HG03280 (cell line): Measurements from ENCODE around the gene NAV2.
"Not testable (repeated sequence)": the region's sequence is repeated elsewhere in the genome, so short reads cannot be mapped to it uniquely, and the experiment has no call there.

Experiments
- ATAC-seq: cut with Tn5 transposase; IDR thresholded peaks from one replicate; pipeline ENCODE4 v1.9.1; 2021; ENCODE audit warnings: mild to moderate bottlenecking, moderate library complexity; ENCODE audit not compliant: unreplicated experiment

NAV2 gene

DNA sequence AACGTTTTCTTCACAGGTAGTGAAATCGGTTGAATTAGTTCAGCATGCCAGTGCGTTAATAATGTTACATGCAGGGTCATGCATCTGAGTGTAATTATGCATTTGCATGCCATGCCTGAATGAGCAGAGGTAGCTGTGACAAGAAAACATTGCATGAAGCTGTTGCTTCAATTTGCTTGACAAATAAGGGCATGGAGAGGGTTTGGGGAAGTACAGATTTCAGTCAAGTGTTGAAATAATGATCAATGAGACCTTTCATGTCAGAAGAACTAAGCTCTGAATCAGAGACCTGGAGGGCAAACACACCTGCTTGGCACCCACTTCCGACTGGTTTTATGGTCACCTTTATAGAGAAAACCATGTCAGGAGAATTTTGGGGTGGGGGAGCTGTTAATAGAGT is 226.2 kb downstream of the NAV2 start:
- ATAC-seq = no peak

DNA sequence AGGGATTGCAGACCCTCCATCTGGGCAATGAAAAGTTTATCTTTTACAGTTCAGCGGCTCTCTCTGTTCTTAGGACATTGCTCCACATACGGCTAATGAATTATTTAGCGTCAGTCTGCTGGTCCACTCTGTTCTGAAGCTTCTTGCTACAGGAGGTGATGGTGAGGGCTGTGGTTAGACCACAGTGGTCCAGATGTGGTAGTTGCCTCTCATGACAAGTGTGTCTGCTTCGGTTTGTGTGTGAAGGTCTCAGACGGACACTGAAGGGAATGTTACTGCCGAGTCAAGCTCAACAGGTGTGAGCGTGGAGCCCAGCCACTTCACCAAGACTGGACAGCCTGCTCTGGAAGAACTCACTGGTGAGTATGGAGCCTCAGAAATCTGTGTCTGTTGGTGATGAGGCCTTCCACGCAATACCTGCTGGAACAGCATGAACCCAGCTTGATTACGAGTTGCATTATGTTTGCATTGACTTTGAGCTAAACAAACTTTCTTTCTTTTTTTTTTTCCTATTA is 226.8 kb downstream of the NAV2 start:
- ATAC-seq = no peak

DNA sequence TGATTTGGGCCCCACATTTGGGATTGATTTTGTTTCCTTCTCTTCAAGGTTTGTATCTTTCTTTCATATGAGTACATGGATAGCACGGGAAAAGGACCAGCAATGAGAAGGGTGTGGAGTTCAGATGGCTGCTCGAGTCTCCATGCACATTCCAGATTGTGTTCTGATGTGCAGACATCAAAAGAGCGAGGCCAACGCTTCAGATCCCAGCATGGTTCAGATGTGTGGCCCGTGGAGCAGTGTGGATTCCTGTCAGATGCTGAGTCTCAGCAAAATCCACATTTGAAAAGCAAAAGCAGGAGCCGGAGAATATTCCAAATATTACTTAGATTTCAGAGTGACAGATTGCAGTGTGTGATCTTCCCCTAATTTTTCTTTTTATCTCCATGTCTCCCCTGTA is 228.2 kb downstream of the NAV2 start:
- ATAC-seq = no peak

DNA sequence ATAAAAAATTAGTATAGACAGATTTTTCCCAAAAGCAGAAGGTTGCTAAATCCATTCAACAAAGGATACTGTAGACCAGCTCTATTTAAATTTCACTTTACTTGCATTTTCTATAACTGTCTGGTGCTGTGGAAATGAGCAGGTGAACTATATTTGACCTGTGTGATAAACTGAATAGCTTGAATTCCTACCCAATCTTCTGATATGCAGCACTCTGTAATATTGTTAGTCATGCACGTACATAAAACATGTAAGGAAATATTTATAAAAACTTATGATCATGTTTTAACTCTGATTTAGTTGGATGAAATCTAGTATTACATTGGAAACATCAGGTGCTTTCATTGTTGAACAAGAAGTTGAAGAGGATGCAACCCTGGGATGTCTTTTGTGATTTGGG is 234.0 kb downstream of the NAV2 start:
- ATAC-seq = no peak

DNA sequence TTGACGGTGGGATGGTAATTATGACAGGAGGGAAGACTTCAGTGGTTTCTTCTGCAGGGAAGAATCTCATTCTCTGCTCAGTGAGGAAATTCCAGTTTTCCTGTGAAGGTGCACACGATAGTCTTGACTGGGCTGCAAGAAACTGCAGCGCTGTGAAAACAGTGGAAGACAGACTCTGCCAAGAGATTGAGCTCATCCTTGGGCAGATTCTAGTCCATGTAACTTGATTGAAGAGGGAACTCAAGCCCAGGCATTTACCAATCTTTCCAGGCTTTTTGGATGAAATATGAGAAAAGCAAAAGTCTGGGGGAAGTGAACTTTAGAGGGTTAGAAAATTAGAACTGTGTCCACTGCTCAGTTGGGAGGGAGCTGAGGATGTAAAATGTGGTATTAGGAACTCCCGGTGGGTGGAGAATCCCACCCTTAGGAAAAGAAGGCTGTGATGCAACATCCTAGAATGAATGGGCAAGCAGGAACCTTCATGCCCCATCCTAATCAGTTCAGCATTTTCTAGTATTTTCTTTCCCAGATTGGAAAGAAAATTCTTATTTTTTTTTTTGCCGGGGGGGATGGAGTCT is 235.0 kb downstream of the NAV2 start:
- ATAC-seq = no peak

DNA sequence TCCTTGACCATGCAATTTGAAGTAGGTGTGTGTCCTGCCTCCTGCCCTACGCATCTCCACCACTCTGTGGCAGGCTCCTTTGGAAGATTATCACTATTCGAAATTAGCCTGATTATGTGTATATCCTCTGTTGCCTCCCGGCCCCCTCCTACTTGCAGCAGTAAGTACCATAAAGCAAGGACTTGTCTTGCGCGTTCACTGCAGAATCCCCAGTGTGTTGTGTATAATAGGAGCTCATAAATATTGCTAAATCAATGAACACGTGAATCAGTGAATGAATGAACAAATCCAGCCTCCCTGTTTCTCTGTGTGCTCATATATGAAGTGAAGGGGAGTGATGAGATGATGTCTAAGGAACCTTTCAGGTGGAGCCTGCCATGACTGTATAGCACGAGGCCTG is 237.0 kb downstream of the NAV2 start:
- no peak for ATAC-seq

DNA sequence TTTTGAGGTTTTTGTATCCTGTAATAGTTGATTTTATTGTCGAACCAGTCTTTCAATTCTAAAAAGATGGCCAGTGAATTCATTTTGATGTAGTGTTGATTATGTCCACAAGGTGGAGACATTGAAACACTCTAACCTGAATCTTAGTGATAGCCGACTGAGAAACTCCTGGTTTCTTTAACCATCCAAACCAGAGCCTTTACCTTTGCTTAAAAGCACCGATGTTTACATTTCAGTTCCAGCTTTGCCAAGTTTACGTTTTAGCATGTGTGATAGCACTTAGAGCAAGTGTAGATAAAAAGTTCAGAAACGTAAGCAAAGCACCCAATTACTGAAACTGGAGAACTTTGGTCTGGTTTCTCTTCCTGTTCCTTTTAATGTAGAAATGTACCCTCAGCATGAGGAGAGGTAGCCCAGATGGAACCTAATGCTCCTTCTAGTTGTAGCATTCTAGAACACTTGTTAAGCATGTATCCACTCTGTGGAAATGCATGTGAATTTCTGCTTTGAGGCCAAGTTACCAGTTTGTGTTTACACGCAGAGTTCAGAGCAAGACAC is 239.0 kb downstream of the NAV2 start:
- peak; percentile 84 for ATAC-seq

DNA sequence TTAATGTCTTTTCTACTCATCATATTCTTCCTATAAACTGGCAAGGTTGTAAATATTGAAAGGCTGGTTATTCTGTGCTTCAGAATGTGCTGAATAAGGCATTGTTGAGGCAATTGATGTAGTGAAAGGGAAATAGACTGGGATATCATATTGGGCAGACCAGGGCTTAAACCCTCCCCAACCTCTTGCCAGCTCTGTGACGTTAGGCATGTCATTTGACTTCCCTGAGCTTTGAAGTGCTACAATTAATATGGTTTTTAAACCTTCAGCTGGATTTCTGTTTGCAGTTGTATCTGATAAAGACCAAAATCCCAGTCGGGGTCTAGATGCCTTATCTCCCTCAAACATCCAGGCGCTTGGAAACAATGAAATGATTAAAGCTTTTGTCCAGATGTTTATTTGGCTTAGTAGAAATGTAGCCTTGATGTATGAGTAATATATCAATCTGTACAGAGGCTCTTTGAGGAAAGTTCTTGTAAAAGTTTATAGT is 239.5 kb downstream of the NAV2 start:
- no peak for ATAC-seq

DNA sequence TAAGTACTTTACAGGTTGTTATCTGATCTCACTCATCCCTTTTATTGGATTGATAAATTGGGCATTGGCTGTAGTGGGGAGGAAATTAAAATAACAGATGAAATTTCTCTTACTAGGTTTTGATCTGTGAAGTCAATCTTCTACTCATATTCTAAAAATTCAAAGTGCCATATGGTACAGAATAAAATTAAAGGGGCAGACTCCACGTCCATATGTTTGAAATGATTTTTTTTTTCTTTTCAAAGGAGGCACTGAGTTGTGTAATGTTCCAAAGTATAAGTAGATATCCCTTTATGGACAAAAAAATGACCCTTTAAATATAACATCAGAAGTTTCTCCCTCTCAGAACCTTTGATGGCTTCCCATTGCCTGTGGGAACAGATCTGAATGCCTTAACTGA is 240.3 kb downstream of the NAV2 start:
- no peak for ATAC-seq

DNA sequence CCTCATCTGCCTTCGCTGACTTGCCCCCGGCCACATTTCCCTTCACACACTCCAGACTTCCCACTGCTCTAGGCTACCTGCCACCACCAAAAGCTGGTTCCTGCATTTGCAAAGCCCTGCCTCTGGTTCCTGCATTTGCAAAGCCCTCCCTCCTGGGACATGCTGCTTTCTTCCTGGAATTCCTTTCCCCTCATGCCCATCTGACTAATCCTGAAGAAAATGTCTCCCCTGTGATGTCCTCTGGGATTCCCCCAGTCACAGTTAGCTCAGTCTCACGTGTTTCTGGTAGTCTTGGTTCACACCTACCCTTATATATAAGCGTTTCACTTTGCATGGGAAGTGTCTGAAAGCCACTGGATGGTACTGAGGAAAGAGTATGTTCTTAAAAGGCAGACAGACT is 240.7 kb downstream of the NAV2 start:
- ATAC-seq = no peak

DNA sequence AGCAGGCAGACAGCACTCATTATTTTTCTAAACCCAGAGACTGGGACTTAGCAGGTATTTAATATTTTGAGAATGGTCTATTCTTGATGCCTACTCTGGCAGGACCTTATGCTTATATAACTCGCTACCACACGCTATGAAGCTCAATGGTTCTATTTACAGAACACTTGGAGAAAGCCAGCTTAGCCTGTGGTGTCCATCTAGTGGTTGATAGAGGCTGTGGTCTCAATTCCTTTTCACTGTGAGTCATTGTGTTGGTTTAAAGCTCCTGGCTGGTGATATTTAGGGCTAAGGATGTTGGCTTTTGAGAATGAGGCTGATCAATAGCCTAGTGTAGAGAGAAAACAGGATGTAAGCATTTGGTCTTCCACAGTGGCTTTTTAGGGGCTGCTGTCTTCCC is 241.3 kb downstream of the NAV2 start:
- ATAC-seq = no peak

DNA sequence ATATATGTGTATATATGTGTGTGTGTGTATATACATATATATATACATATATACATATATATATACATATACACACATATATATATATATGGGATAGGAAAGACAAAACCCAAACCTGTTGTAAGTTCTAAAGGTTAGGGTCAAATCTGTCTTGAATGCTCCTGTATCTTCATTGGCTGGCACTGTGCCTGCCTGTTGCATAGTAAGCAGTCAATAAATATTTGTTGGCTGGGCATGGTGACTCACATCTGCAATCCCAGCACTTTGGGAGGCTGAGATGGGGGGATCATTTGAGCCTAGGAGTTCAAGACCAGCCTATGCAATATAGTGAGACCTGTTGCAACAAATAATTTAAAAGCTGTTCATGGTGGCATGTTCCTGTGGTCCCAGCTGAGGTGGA is 242.3 kb downstream of the NAV2 start:
- no peak for ATAC-seq

DNA sequence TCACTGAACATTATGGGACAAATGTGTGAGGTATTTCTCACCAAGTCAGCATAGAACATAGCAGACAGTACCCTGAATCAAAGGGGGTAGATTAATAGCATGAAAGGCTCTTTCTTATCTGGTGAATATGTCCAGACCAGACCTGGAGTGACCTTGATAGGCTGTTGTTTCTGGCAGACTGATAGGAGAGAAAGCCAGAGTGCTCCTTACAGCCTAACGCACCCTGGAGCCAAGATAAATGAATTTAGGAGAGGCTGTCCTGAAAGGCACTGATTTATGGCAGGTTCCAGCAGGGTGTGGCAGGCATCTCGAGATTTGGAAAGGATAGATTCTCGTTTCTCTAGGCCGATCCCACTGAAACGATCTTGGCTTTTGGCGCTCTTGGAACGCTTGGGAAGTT is 243.0 kb downstream of the NAV2 start:
- ATAC-seq = no peak

DNA sequence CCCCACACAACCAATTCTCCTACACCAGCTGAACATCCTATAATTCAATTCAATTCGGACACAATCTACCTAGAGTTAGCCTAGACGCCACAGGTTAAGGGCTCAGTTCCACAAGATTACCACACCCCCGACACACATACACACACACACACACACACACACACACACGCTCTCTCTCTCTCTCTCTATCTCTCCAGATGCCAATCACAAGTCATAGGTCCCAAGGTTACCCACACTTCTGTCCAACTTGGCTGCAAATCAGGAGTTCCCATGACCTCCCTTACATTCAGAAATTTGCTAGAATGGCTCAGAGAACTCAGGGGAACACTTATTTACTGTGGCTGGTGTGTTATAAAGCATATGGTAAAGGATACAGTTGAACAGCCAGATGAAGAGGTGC is 243.6 kb downstream of the NAV2 start:
- ATAC-seq = no peak

DNA sequence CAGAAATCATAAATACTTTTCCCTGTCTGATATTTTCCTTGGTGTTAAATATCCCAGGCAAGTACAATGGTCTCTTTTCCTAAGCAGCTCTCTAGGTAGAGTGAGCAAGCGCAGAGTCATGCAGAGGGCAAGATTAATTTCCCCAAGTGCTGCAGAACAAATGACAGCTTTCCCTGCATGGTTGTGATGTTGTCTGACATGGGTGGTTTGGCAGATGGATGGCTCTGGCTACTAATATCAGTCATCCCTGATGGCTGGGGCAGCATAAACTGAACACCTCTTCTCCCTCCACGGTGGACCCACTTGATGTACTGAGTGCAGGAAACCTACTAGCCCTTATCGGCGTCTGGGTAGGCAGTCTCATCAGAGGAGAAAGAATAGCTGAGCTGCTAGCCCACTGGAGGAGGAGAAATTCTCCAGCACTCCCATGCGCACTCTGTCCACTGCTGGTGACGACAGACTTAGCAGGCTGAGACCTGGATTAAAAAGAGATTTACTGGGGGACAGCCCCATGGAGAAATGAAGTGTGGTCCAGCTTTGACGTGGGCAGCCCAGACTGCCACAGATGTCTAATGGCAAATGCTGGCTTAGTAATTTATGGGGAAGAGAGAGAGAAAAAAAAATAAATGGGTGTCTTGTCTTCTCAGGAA is 244.8 kb downstream of the NAV2 start:
- ATAC-seq = no peak

DNA sequence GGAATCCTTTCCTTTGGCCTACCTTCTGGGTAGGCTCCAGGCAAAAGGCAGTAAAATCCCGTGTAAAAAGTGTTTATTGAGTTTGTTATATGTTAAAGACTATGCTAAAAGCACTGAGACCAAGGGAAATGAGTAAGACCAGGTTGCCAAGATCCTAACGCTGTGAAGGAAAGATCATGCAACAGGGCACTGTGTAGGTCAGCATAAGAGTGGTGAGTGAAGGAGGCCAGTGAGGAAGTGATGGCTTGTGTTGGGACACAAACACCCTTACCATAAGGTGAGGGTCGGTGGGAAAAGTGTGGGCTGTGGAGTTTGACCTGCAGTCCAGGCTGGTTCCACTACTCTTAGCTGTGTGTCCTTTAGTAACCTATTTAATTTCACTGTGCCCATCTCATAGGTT is 245.6 kb downstream of the NAV2 start:
- ATAC-seq = no peak

DNA sequence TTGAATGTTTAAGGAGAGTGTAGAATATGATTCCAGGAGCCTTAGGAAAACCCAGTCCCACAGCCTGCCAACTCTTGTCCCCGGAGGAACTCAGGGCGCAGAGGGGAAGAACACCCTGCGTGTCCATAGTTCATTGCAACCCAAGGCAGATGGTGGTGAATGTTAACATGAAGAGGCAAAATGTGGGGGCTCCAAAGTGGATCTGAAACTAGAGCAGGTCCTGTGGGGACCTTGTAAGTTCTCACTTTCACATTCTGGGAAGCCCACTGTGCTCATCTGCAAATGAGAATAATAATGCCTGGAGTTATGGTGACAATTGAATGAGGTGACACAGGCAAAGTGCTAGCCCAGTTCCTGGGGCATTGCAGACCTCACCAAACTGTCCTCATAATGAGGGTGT is 246.6 kb downstream of the NAV2 start:
- ATAC-seq = no peak

DNA sequence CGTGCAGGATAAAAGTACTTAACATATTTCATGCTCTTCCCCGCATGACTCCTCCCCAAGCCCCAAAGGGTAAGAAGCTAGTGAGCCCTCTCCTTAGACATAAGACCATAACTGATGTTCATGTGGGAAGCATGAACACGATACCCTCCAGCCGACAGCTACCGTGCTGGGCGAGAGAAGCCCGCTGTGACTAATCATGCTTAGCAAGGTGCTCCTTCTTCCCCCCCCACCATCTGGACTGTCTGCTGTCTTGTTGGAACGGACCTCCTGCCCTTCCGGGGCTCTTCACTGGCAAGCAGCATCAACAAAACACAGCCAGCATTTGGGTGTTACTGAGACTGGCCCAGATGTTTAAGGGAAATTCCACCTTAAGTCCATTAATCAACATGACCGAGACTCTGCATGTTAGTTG is 247.0 kb downstream of the NAV2 start:
- ATAC-seq = no peak

DNA sequence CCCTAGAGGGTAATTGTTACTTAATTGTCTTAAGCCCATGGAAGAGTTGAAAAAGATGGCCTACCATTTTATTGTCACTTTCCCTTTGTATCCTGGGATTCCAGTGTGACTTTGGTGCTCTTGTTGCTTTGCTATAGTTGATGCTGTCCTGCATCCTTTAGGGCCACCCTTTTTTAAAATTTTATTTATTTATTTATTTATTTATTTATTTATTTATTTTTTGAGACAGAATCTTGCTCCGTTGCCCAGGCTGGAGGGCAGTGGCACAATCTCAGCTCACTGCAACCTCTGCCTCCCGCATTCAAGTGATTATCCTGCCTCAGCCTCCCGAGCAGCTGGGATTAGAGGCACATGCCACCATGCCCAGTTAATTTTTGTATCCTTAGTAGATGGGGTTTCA is 247.8 kb downstream of the NAV2 start:
- not testable (repeated sequence) for ATAC-seq

DNA sequence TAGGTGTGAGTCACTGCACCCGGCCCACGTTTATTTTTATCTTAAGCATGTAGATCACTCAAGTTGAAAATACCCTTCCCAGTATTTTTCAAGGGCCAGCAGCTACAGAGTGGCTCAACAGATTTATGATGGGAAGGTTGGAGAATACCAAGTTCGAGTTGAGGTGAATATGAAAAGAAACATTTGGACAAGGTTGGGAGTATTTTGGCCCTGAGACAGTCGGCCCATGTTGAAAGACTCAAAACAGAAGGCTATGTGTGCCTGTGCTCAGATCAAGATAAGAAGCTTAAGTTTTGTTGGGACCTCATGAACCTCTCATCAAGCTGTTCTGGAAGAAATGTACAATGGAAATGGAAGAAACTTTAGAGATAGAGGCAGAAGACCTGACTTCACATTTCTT is 248.6 kb downstream of the NAV2 start:
- no peak for ATAC-seq

DNA sequence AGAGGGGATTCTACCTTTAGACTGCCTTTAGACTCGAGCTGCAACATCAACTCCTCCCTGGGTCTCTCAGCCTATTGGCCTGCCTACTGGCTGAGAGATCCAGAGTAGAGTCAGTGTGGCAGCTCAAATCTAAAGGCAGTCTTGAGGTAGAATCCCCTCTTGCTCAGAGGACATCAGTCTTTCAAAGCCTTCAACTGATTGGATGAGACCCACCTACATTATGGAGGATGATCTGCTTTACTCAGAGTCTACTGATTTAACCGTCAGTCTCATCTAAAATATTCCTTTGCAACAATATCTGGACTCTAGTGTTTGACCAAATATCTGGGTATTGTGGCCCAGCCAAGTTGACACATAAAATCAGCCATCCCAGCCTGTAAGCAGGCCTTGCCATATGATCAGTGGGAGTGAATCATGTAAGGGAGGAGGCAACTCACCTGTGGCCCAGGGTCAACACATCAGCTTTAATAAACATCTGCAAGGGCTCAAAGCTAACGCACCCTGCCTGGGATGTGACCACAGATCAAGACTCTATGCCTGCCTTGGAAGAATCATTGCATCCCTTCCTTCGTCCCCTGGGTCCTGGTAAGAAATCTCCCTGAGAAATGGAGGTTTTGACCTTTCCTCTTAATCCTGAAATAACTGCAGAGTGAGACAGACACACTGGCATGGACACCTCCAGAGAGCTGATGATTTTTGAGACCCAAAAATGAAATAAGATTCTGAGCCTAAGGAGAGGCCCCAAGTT is 249.6 kb downstream of the NAV2 start:
- no peak for ATAC-seq

DNA sequence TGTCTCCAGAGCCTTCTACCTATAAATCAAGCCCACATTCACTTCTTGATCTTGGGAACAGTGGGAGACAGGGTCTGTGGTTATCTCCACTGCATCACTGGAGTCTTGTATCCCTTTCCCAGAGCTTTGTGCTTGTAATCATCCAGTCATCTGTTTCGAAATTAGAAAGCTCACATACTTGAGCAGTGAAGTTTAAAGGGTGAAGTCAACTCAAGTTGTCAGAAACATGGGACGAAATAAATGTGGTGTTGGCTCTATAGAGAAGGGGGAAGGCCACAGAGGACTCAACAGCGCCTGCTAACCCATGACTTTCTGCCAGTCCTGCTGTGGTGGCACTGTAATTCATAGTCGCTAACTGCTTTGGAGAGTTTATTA is 250.2 kb downstream of the NAV2 start:
- ATAC-seq = no peak
